Natural killer cell (primary cell): Measurements from ENCODE around the gene MVB12B. TPM values are rescaled to one million over a fixed set of nuclear protein-coding genes. Genes with fewer than 3 reads are reported as not detected.

ENCODE experiments used
- ATAC-seq, 3 donors: fragments of 150-1000 bp in 2 of 3; fragments of 200-7000 bp in 1 of 3; cut with Tn5 transposase; 1 replicate in 1 of 3; 2 replicates in 2 of 3; pipeline ENCODE4 v1.10.0; 2021; ENCODE audit warnings: mild to moderate bottlenecking in 2 of 3, moderate library complexity in 2 of 3
- DNase-seq, 2 donors: peaks; one replicate each; pipeline versions ENCODE4 v3.0.0 to v3.0.0-alpha.2; 2013 to 2021; ENCODE audit warnings: mixed read lengths in 1 of 2
- H3K27ac ChIP-seq: one replicate; pipeline ENCODE4 v1.5.1; 2013; ENCODE audit warnings: mild to moderate bottlenecking, low read length
- H3K27me3 ChIP-seq: one replicate; pipeline ENCODE4 v1.6.1; 2013; ENCODE audit warnings: low read length; ENCODE audit not compliant: control insufficient read depth, insufficient read depth
- H3K36me3 ChIP-seq: one replicate; pipeline ENCODE4 v1.6.1; 2013; ENCODE audit warnings: low read length; ENCODE audit not compliant: control insufficient read depth, insufficient read depth
- H3K4me1 ChIP-seq: one replicate; pipeline ENCODE4 v1.6.1; 2013; ENCODE audit warnings: low read length; ENCODE audit not compliant: control insufficient read depth, insufficient read depth
- H3K4me3 ChIP-seq: one replicate; pipeline ENCODE4 v1.5.1; 2013; ENCODE audit warnings: low read length
- H3K9me3 ChIP-seq: one replicate; pipeline ENCODE4 v1.6.1; 2013; ENCODE audit warnings: low read length; ENCODE audit not compliant: control insufficient read depth, insufficient read depth
- H3K27ac Mint-ChIP-seq, 2 donors: one replicate each; pipeline ENCODE4 v1.8.0; 2022; ENCODE audit warnings: mild to moderate bottlenecking in 2 of 2, mixed read lengths in 2 of 2, moderate library complexity in 1 of 2
- H3K27me3 Mint-ChIP-seq, 2 donors: one replicate each; pipeline ENCODE4 v1.8.0; 2022; ENCODE audit warnings: low read depth in 2 of 2, mixed read lengths in 2 of 2
- H3K36me3 Mint-ChIP-seq: one replicate; pipeline ENCODE4 v1.8.0; 2022; ENCODE audit warnings: mixed read lengths
- H3K4me1 Mint-ChIP-seq, 2 donors: one replicate each; pipeline ENCODE4 v1.8.0; 2022; ENCODE audit warnings: mixed read lengths in 2 of 2
- H3K4me3 Mint-ChIP-seq: one replicate; pipeline ENCODE4 v1.8.0; 2022; ENCODE audit warnings: mild to moderate bottlenecking, moderate library complexity, mixed read lengths
- H3K9me3 Mint-ChIP-seq, 2 donors: one replicate each; pipeline ENCODE4 v1.8.0; 2022; ENCODE audit warnings: mixed read lengths in 2 of 2
- WGBS: methylation state at CpG from one replicate; pipeline ENCODE4 v1.1.7; 2013; ENCODE audit warnings: missing lambda C conversion rate; ENCODE audit not compliant: insufficient coverage; 5-methylcytosine and 5-hydroxymethylcytosine counted together
- intact Hi-C: fragments of 100-400 bp; cut with micrococcal nuclease; formaldehyde crosslinking; loops from one replicate; pipeline ENCODE4 v1.14.2; 2022
- total RNA-seq, 4 donors: library from RNA; stranded (reverse); fragments of 120-200 nt in 1 of 4; gene quantifications; one replicate each; pipeline versions ENCODE4 v1.2.3 to v1.2.4, GENCODE V29; 2013 to 2022
- TF ChIP-seq, protein P1 (sequence below): fragments of 200-600 bp; IDR thresholded peaks from one replicate; pipeline ENCODE4 v1.8.0; 2022; ENCODE audit warnings: antibody characterized with exemption

The MVB12B gene
- total RNA-seq, 3 donors from 2014 or later (not counting 1 experiment from before 2014, with no cell fraction given) = 2.0 to 13.0 (median 7.8) TPM

GRCh38 chr9:126337729-126338372, 11.2 kb downstream of the MVB12B start:
- no peaks in the 10 kb centered on the region for H3K9me3 ChIP-seq
- H3K4me3 ChIP-seq = no peak overlapping the region
- no peak overlapping the region for H3K27ac Mint-ChIP-seq
- H3K27me3 ChIP-seq = no peaks in the 10 kb centered on the region
- no peak overlapping the region for H3K27ac ChIP-seq
- peaks cover 0 to under 1% of the 10 kb centered on the region in 2 donors for H3K27me3 Mint-ChIP-seq
- no peaks in the 10 kb centered on the region for H3K4me1 Mint-ChIP-seq
- H3K4me1 ChIP-seq = peaks cover 5% of the 10 kb centered on the region
- H3K36me3 ChIP-seq = no peaks in the 10 kb centered on the region
- no peak overlapping the region for H3K4me3 Mint-ChIP-seq
- intact Hi-C loops = no loop called here
- 97% methylated on average over 32 of the region's 32 CpGs for WGBS
- DNase-seq = no peak
- ATAC-seq = no peak
- TF ChIP-seq, protein P1, sequence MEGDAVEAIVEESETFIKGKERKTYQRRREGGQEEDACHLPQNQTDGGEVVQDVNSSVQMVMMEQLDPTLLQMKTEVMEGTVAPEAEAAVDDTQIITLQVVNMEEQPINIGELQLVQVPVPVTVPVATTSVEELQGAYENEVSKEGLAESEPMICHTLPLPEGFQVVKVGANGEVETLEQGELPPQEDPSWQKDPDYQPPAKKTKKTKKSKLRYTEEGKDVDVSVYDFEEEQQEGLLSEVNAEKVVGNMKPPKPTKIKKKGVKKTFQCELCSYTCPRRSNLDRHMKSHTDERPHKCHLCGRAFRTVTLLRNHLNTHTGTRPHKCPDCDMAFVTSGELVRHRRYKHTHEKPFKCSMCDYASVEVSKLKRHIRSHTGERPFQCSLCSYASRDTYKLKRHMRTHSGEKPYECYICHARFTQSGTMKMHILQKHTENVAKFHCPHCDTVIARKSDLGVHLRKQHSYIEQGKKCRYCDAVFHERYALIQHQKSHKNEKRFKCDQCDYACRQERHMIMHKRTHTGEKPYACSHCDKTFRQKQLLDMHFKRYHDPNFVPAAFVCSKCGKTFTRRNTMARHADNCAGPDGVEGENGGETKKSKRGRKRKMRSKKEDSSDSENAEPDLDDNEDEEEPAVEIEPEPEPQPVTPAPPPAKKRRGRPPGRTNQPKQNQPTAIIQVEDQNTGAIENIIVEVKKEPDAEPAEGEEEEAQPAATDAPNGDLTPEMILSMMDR = no peak
- no peaks in the 10 kb centered on the region for H3K9me3 Mint-ChIP-seq
- H3K36me3 Mint-ChIP-seq = no peaks in the 10 kb centered on the region

GRCh38 chr9:126338945-126339344, 12.3 kb downstream of the MVB12B start:
- Mint-ChIP-seq H3K4me3 (no peak overlapping the region), H3K36me3 (no peaks in the 10 kb centered on the region), H3K9me3 (no peaks in the 10 kb centered on the region), H3K4me1 (no peaks in the 10 kb centered on the region), H3K27me3 (no peaks in the 10 kb centered on the region), H3K27ac (no peak overlapping the region)
- ATAC-seq (no peak), DNase-seq (no peak)
- Histone ChIP-seq H3K4me1 (peaks cover 5% of the 10 kb centered on the region), H3K4me3 (no peak overlapping the region), H3K27me3 (no peaks in the 10 kb centered on the region), H3K36me3 (no peaks in the 10 kb centered on the region), H3K9me3 (no peaks in the 10 kb centered on the region), H3K27ac (no peak overlapping the region)
- WGBS = 54% methylated on average over 3 of the region's 3 CpGs
- intact Hi-C loops = no loop called here
- TF ChIP-seq, protein P1 = no peak

DNA sequence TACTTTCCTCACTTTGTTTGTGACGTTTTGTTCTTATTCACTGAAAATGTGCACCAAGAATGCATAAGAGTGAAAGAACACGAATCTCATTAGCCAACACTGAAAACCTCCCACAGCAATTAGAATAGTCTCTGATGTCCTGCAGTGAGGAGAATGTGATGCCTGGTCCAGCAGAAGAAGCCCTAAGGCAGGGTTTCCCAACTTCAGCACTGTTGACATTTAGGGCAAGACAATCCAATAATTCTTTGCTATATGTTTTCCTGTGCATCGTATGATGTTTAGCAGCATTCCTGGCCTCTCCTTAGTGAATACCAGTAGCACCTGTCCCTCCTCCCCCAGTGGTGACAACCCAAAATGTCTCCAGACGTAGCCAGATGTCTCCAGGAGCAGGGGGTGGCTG, 14.8 kb downstream of the MVB12B start:
- H3K9me3 ChIP-seq = no peaks in the 10 kb centered on the region
- no peaks in the 10 kb centered on the region for H3K36me3 Mint-ChIP-seq
- H3K36me3 ChIP-seq = no peaks in the 10 kb centered on the region
- TF ChIP-seq, protein P1 = no peak
- WGBS = 87% methylated on average over 3 of the region's 4 CpGs
- H3K4me1 Mint-ChIP-seq = no peaks in the 10 kb centered on the region
- no peak for ATAC-seq
- no peak overlapping the region for H3K4me3 ChIP-seq
- H3K27ac Mint-ChIP-seq = no peak overlapping the region
- peaks cover 0 to 4% of the 10 kb centered on the region in 2 donors for H3K27me3 Mint-ChIP-seq
- H3K27ac ChIP-seq = no peak overlapping the region
- H3K4me3 Mint-ChIP-seq = no peak overlapping the region
- peaks cover 5% of the 10 kb centered on the region for H3K4me1 ChIP-seq
- DNase-seq = no peak
- H3K27me3 ChIP-seq = no peaks in the 10 kb centered on the region
- intact Hi-C loops = no loop called here
- no peaks in the 10 kb centered on the region for H3K9me3 Mint-ChIP-seq

DNA sequence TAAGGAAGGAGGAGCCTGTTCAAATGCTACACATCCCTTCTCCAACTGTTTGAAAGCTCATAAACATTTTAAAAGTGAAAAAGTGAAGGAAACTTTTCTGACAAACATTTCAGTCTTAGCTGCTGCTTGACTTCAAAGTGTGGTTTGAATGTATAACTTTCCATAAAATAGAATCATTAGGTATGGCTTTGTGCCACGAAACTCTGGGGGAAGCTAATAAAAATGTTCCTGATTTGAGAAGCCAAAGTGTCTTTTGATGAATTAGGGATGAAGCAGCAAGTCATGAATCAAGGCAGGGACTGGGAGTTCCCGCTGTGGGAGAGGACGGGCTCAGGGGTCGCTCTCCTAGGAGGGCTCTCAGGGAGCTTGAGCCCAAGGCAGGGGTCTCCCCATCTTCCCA, 15.3 kb downstream of the MVB12B start:
- H3K4me3 ChIP-seq = no peak overlapping the region
- no peaks in the 10 kb centered on the region for H3K9me3 ChIP-seq
- Mint-ChIP-seq H3K4me3 (no peak overlapping the region), H3K27me3 (peaks cover 0 to 8% of the 10 kb centered on the region in 2 donors), H3K4me1 (no peaks in the 10 kb centered on the region), H3K27ac (no peak overlapping the region), H3K9me3 (no peaks in the 10 kb centered on the region), H3K36me3 (no peaks in the 10 kb centered on the region)
- no peaks in the 10 kb centered on the region for H3K27me3 ChIP-seq
- WGBS = 95% methylated on average over 4 of the region's 4 CpGs
- no peak overlapping the region for H3K27ac ChIP-seq
- H3K36me3 ChIP-seq = no peaks in the 10 kb centered on the region
- peaks cover 1% of the 10 kb centered on the region for H3K4me1 ChIP-seq
- TF ChIP-seq, protein P1 = no peak
- DNase-seq (no peak), ATAC-seq (no peak)
- intact Hi-C loops = no loop called here
